HTR-8/SVneo (cell line): Measurements from ENCODE around the gene DPP10.

ENCODE experiments used
- DNase-seq: peaks from one replicate; pipeline ENCODE4 v3.0.0; 2011; ENCODE audit warnings: low spot score, mixed read lengths; ENCODE audit not compliant: insufficient read length
- FAIRE-seq: peaks from 2 replicates; lab custom pipeline; 2011; peaks lifted over from hg19 to GRCh38; lab: Jason Lieb, UNC

DPP10 gene

GRCh38 chr2:114784890-114785583 lies 342.6 kb downstream of the DPP10 start:
- no peak for FAIRE-seq
- DNase-seq, result no peak

GRCh38 chr2:114786901-114787300 lies 344.5 kb downstream of the DPP10 start:
- FAIRE-seq (no peak), DNase-seq (no peak)

- DNase-seq, result no peak
- no peak for FAIRE-seq
Measured at GRCh38 chr2:114787486-114787885, 345.0 kb downstream of the DPP10 start.

- no peak for FAIRE-seq
- DNase-seq, result no peak
Measured at GRCh38 chr2:114789989-114790388, 347.5 kb downstream of the DPP10 start.

GRCh38 chr2:114797540-114797939 lies 355.1 kb downstream of the DPP10 start:
- FAIRE-seq (no peak), DNase-seq (no peak)

- no peak for DNase-seq
- FAIRE-seq, result no peak
Measured at GRCh38 chr2:114797942-114798341, 355.5 kb downstream of the DPP10 start.

- DNase-seq (no peak), FAIRE-seq (no peak)
Measured at GRCh38 chr2:114800371-114800770, 357.9 kb downstream of the DPP10 start.

GRCh38 chr2:114805195-114805594 lies 362.8 kb downstream of the DPP10 start:
- FAIRE-seq, result no peak
- no peak for DNase-seq

GRCh38 chr2:114810092-114810491 lies 367.7 kb downstream of the DPP10 start:
- DNase-seq, result no peak
- FAIRE-seq, result no peak

GRCh38 chr2:114812261-114812660 lies 369.8 kb downstream of the DPP10 start:
- FAIRE-seq (no peak), DNase-seq (no peak)

- FAIRE-seq (no peak), DNase-seq (no peak)
Measured at GRCh38 chr2:114814355-114814754, 371.9 kb downstream of the DPP10 start.

GRCh38 chr2:114821055-114821454 lies 378.6 kb downstream of the DPP10 start:
- FAIRE-seq, result no peak
- DNase-seq, result no peak

- no peak for DNase-seq
- no peak for FAIRE-seq
Measured at GRCh38 chr2:114843963-114844362, 401.5 kb downstream of the DPP10 start.

- FAIRE-seq, result no peak
- DNase-seq, result no peak
Measured at GRCh38 chr2:114857196-114857595, 414.8 kb downstream of the DPP10 start.

GRCh38 chr2:114859726-114860510 lies 417.5 kb downstream of the DPP10 start:
- no peak for DNase-seq
- FAIRE-seq, result no peak

- FAIRE-seq, result no peak
- no peak for DNase-seq
Measured at GRCh38 chr2:114862243-114862642, 419.8 kb downstream of the DPP10 start.

- DNase-seq, result no peak
- no peak for FAIRE-seq
Measured at GRCh38 chr2:114864901-114865300, 422.5 kb downstream of the DPP10 start.

- DNase-seq, result no peak
- FAIRE-seq, result no peak
Measured at GRCh38 chr2:114880046-114880445, 437.6 kb downstream of the DPP10 start.

- no peak for DNase-seq
- FAIRE-seq, result no peak
Measured at GRCh38 chr2:114919985-114920384, 477.5 kb downstream of the DPP10 start.

- FAIRE-seq, result no peak
- no peak for DNase-seq
Measured at GRCh38 chr2:114922076-114922475, 479.6 kb downstream of the DPP10 start.
